GM12878 (cell line): ENCODE data around the gene HNRNPDL. TPM values are rescaled to one million over a fixed set of nuclear protein-coding genes. Genes with fewer than 3 reads are reported as not detected.

Experiments used
- ATAC-seq: fragments of 200-7000 bp; cut with Tn5 transposase; 3 replicates; pipeline ENCODE4 v1.9.1; 2020; ENCODE audit warnings: mild to moderate bottlenecking, moderate library complexity
- BruUV-seq: library from RNA; stranded (reverse); fragments of 400-500 nt; replicated peaks from 2 replicates; lab custom pipeline; 2021; lab: Mats Ljungman, UMichigan
- CTCF ChIA-PET: fragments of 300-600 bp; sonication (Branson Sonifier 250); formaldehyde crosslinking; extraction: SDS; loops from one replicate; lab custom pipeline; 2021; ENCODE audit warnings: inconsistent platforms; lab: Yijun Ruan, JAX
- POLR2A ChIA-PET: fragments of 350-600 bp; formaldehyde crosslinking; extraction: SDS; loops from one replicate; lab custom pipeline; 2021; ENCODE audit warnings: inconsistent platforms; lab: Charles Lee
- RAD21 ChIA-PET: fragments of 300-600 bp; sonication (Branson Sonifier 250); formaldehyde crosslinking; loops from one replicate; lab custom pipeline; 2023; ENCODE audit warnings: antibody characterized with exemption; ENCODE audit not compliant: unreplicated experiment; lab: Charles Lee
- SMC1A ChIA-PET: fragments of 300-600 bp; sonication (Branson Sonifier 250); formaldehyde crosslinking; loops from one replicate; lab custom pipeline; 2023; ENCODE audit not compliant: unreplicated experiment, uncharacterized antibody; lab: Charles Lee
- DNase-seq: peaks from one replicate; pipeline ENCODE4 v3.0.0-alpha.2; 2011; ENCODE audit warnings: low read depth, low spot score
- FAIRE-seq: peaks from 3 replicates; lab custom pipeline; 2011; peaks lifted over from hg19 to GRCh38; lab: Jason Lieb, UNC
- H2AFZ ChIP-seq: 2 replicates; pipeline ENCODE4 v1.6.0; 2011; ENCODE audit warnings: low read depth, low read length, control low read depth; ENCODE audit not compliant: control insufficient read depth
- H3K27ac ChIP-seq: 2 replicates; pipeline ENCODE4 v1.5.1; 2011; ENCODE audit warnings: control low read depth; ENCODE audit not compliant: control insufficient read depth, insufficient read depth
- H3K27me3 ChIP-seq, 2 experiments: replicated peaks in 1 of 2; 2 replicates each; pipeline versions ENCODE4 v1.6.0 to v1.6.1; 2011; ENCODE audit warnings: low read length in 1 of 2; ENCODE audit not compliant: control insufficient read depth in 2 of 2, insufficient read depth in 2 of 2
- H3K36me3 ChIP-seq, 2 experiments: 2 replicates each; pipeline ENCODE4 v1.5.1; 2011; ENCODE audit warnings: low read length in 1 of 2; ENCODE audit not compliant: control insufficient read depth in 2 of 2, insufficient read depth in 2 of 2
- H3K4me1 ChIP-seq: 2 replicates; pipeline ENCODE4 v1.6.1; 2011; ENCODE audit warnings: mild to moderate bottlenecking, low read length, moderate library complexity, mixed read lengths; ENCODE audit not compliant: control insufficient read depth, insufficient read depth
- H3K4me2 ChIP-seq: 2 replicates; pipeline ENCODE4 v1.6.0; 2011; ENCODE audit warnings: control low read depth; ENCODE audit not compliant: control insufficient read depth, insufficient read depth
- H3K4me3 ChIP-seq: fragments of 200-600 bp; sonication (generic); 2 replicates; pipeline ENCODE4 v1.5.1; 2016
- H3K79me2 ChIP-seq: 2 replicates; pipeline ENCODE4 v1.6.0; 2011; ENCODE audit warnings: low read length; ENCODE audit not compliant: control insufficient read depth, insufficient read depth
- H3K9ac ChIP-seq: 2 replicates; pipeline ENCODE4 v1.8.0; 2011; ENCODE audit warnings: low read length, control low read depth, mixed read lengths; ENCODE audit not compliant: control insufficient read depth, insufficient read depth
- H3K9me3 ChIP-seq: replicated peaks from 3 replicates; pipeline ENCODE4 v1.5.1; 2011; ENCODE audit warnings: mild to moderate bottlenecking, low read length; ENCODE audit not compliant: control insufficient read depth, insufficient read depth
- H4K20me1 ChIP-seq: 2 replicates; pipeline ENCODE4 v1.6.0; 2011; ENCODE audit not compliant: control insufficient read depth, insufficient read depth
- BACH1 ChIP-seq: fragments of 450-650 bp; IDR thresholded peaks from 2 replicates; pipeline ENCODE4 v1.6.1; 2017; ENCODE audit warnings: mild to moderate bottlenecking, borderline replicate concordance
- CBX3 ChIP-seq: fragments of 200-600 bp; sonication (generic); IDR thresholded peaks from 2 replicates; pipeline ENCODE4 v1.6.1; 2016; ENCODE audit warnings: low read depth, borderline replicate concordance
- EP300 ChIP-seq, 2 experiments: fragments of 150-350 bp in 1 of 2; IDR thresholded peaks; 2 replicates each; pipeline ENCODE4 v1.6.1; 2011 to 2012; ENCODE audit warnings: low read depth in 2 of 2, low read length in 2 of 2, borderline replicate concordance in 1 of 2, improper control_type of control experiment in 1 of 2, inconsistent platforms in 1 of 2; ENCODE audit not compliant: control insufficient read depth in 1 of 2
- FOS ChIP-seq: IDR thresholded peaks from 3 replicates; pipeline ENCODE4 v1.6.1; 2011; ENCODE audit warnings: borderline replicate concordance; ENCODE audit not compliant: insufficient read length; ENCODE audit errors: extremely low read depth
- GABPA ChIP-seq: IDR thresholded peaks from 2 replicates; pipeline ENCODE4 v1.6.1; 2014; ENCODE audit warnings: antibody characterized with exemption, low read depth, mild to moderate bottlenecking, inconsistent platforms
- IKZF1 ChIP-seq: fragments of 450-650 bp; conservative IDR thresholded peaks from 2 replicates; pipeline ENCODE4 v1.6.1; 2017; ENCODE audit warnings: antibody characterized with exemption, mild to moderate bottlenecking
- JUNB ChIP-seq: IDR thresholded peaks from 2 replicates; pipeline ENCODE4 v1.6.1; 2016; ENCODE audit warnings: antibody characterized with exemption, mild to moderate bottlenecking
- MTA3 ChIP-seq: IDR thresholded peaks from 2 replicates; pipeline ENCODE4 v1.6.1; 2012; ENCODE audit warnings: low read length, inconsistent platforms, borderline replicate concordance
- NR2C2 ChIP-seq: IDR thresholded peaks from 2 replicates; pipeline ENCODE4 v1.6.1; 2011; ENCODE audit warnings: borderline replicate concordance, low read depth; ENCODE audit not compliant: control insufficient read depth, insufficient read length
- NRF1 ChIP-seq: conservative IDR thresholded peaks from 2 replicates; pipeline ENCODE4 v1.6.1; 2011; ENCODE audit warnings: mild to moderate bottlenecking, low read depth, low read length, improper control_type of control experiment
- PML ChIP-seq: IDR thresholded peaks from 2 replicates; pipeline ENCODE4 v1.6.1; 2012; ENCODE audit warnings: low read length, inconsistent platforms
- RAD51 ChIP-seq: fragments of 450-650 bp; IDR thresholded peaks from 2 replicates; pipeline ENCODE4 v1.6.1; 2016; ENCODE audit warnings: moderate library complexity, mild to moderate bottlenecking, inconsistent platforms
- RB1 ChIP-seq: fragments of 450-650 bp; formaldehyde crosslinking; IDR thresholded peaks from 2 replicates; pipeline ENCODE4 v1.6.1; 2017; ENCODE audit warnings: mild to moderate bottlenecking, borderline replicate concordance
- SMC3 ChIP-seq: IDR thresholded peaks from 2 replicates; pipeline ENCODE4 v1.6.1; 2011; ENCODE audit warnings: low read length, improper control_type of control experiment, borderline replicate concordance
- TAF1 ChIP-seq: IDR thresholded peaks from 2 replicates; pipeline ENCODE4 v1.6.1; 2011; ENCODE audit warnings: mild to moderate bottlenecking, low read depth, low read length, borderline replicate concordance
- WGBS: methylation state at CpG from one replicate; pipeline ENCODE4 v1.1.6; 2016; ENCODE audit warnings: low lambda C conversion rate; ENCODE audit not compliant: insufficient replicate concordance, insufficient coverage; ENCODE audit errors: missing lambda C conversion rate; 5-methylcytosine and 5-hydroxymethylcytosine counted together
- in situ Hi-C: fragments of 300-500 bp; cut with MboI; formaldehyde crosslinking; loops from 9 replicates; pipeline ENCODE4 v1.14.3; 2018; ENCODE audit warnings: mixed read lengths
- intact Hi-C: fragments of 100-400 bp; cut with micrococcal nuclease; formaldehyde crosslinking; loops from one replicate; pipeline ENCODE4 v1.14.2; 2022; ENCODE audit not compliant: unreplicated experiment
- polyA plus RNA-seq, 11 experiments: library from polyadenylated mRNA; depleted of rRNA in 4 of 11; unstranded in 6 of 11; stranded (reverse) in 5 of 11; fragments of >200 nt; fragmentation: Nextera tagmentation in 4 of 11; fragmentation: Illumina TruSeq in 1 of 11; extraction: Ambion mirVana in 4 of 11; extraction: Trizol in 1 of 11; gene quantifications; 1 replicate in 1 of 11; 2 replicates in 10 of 11; pipeline versions ENCODE4 v1.2.1 to v1.2.3, GENCODE V29; 2011 to 2016; ENCODE audit warnings: inconsistent platforms in 2 of 11, missing spikeins in 2 of 11, low read depth in 1 of 11
- total RNA-seq, 4 experiments: library from RNA; depleted of rRNA in 3 of 4; stranded (reverse); fragments of >200 nt in 3 of 4; fragmentation: Illumina TruSeq in 1 of 4; extraction: Trizol in 1 of 4; gene quantifications; 2 replicates each; pipeline versions ENCODE4 v1.2.1 to v1.2.3, GENCODE V29; 2013 to 2021
- TF ChIP-seq, protein P1 (sequence below): fragments of 450-650 bp; IDR thresholded peaks from 2 replicates; pipeline ENCODE4 v1.6.1; 2017; ENCODE audit warnings: mild to moderate bottlenecking

Gene HNRNPDL
- total and polyA plus RNA-seq, 10 of the 15 experiments (the other 5 are each of a cell fraction or from before 2014, with no cell fraction given) = 217 to 510 (median 345) TPM

DNA sequence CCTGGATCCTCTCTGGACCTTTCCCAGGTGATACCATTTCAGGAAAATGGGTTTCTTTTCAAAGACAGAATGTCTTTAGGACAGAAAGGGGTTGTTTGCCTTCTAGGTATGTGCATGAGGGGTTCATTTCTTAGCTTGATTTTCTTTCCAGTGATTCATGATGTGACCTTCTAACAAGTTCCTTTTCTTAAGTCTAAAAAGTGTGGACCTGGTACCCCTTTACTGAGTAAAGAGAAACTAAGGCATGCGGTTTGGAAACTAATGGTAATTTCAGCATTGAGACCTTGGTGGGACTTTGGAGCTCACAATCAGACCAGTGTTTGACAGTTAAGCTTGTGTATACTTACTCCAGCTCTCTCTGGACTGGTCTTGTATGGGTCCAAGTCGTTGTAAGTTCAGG is 8.8 kb upstream of the HNRNPDL start:
- Histone ChIP-seq H3K27ac (no peak overlapping the region), H3K4me3 (no peak overlapping the region), H3K4me1 (no peaks in the 10 kb centered on the region), H3K4me2 (peak overlapping the region; percentile 7; the same call in 1 of the 2 replicates), H2AFZ (no peak overlapping the region), H3K79me2 (peaks cover 79% of the 10 kb centered on the region), H4K20me1 (no peaks in the 10 kb centered on the region), H3K36me3 (peaks cover 2 to 5% of the 10 kb centered on the region in 2 experiments; a peak in 3 of 4 replicates), H3K9me3 (no peaks in the 10 kb centered on the region), H3K27me3 (no peaks in the 10 kb centered on the region), H3K9ac (no peak overlapping the region)
- ChIA-PET RAD21 (interaction anchor here (0.9 kb wide), 1 partner anchor 9 kb away, joined by 3 read pairs; the partner anchor contains the start of gene HNRNPDL), SMC1A (interaction anchor here (1.0 to 1.3 kb wide), 4 partner anchors 11 to 299 kb away, joined by 3 to 5 read pairs (median 3); no protein-coding TSS in a partner anchor), CTCF (interaction anchor here (0.8 to 3.1 kb wide), 3 partner anchors 10 to 22 kb away, joined by 5 to 13 read pairs (median 5); no protein-coding TSS in a partner anchor), POLR2A (no interaction called here)
- DNase-seq = no peak
- ATAC-seq = peak; percentile 28
- WGBS = 100% methylated on average over 2 of the region's 2 CpGs
- intact Hi-C loops (loop anchor here (10.0 kb wide), 1 partner anchor 576 kb away; the partner anchor contains the start of gene LIN54), in situ Hi-C loops (no loop called here)
- no peak for TF ChIP-seq SMC3
- TF ChIP-seq BACH1 = no peak
- TF ChIP-seq, protein P1, sequence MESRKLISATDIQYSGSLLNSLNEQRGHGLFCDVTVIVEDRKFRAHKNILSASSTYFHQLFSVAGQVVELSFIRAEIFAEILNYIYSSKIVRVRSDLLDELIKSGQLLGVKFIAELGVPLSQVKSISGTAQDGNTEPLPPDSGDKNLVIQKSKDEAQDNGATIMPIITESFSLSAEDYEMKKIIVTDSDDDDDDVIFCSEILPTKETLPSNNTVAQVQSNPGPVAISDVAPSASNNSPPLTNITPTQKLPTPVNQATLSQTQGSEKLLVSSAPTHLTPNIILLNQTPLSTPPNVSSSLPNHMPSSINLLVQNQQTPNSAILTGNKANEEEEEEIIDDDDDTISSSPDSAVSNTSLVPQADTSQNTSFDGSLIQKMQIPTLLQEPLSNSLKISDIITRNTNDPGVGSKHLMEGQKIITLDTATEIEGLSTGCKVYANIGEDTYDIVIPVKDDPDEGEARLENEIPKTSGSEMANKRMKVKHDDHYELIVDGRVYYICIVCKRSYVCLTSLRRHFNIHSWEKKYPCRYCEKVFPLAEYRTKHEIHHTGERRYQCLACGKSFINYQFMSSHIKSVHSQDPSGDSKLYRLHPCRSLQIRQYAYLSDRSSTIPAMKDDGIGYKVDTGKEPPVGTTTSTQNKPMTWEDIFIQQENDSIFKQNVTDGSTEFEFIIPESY = no peak
- TF ChIP-seq TAF1 = no peak
- no peak for TF ChIP-seq RAD51
- TF ChIP-seq NRF1 = no peak
- no peak for TF ChIP-seq GABPA
- TF ChIP-seq RB1 = no peak
- TF ChIP-seq FOS = no peak
- TF ChIP-seq MTA3 = no peak
- TF ChIP-seq IKZF1 = no peak
- no peak for TF ChIP-seq JUNB
- no peak for TF ChIP-seq PML
- no peak for TF ChIP-seq NR2C2
- TF ChIP-seq EP300 (IDR thresholded peaks at IDR 0.05; ENCODE audit: borderline replicate concordance in 1 of 2, control insufficient read depth in 1 of 2, low read depth in 2 of 2, low read length in 2 of 2) = no peak
- TF ChIP-seq CBX3 = no peak
- no TSS peak for BruUV-seq
- no peak for FAIRE-seq
